ENCODE data around the gene WTIP. TPM values are rescaled to one million over a fixed set of nuclear protein-coding genes. Genes with fewer than 3 reads are reported as not detected.

WTIP gene
- total RNA-seq, 1 experiment from 2014 or later = 4.7 TPM

DNA sequence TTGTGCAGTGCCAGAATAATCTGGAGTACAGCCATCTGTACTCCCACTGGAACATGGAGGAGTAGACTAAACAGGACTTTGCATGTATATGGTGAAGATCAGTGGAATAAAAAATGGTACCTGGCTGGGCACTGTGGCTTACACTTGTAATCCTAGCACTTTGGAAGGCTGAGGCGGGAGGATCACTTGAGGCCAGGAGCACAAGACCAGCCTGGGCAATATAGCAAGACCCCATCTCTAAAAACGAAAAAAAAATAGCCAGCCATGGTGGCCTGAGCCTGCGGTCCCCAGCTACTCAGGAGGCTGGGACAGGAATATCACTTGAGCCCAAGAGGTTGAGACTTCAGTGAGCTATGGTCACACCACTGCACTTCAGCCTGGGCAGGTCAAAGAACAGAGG is 33.4 kb upstream of the WTIP start:
- no peak for DNase-seq (ENCODE audit: low spot score)
- ChIA-PET CTCF (interaction anchor here (0.7 kb wide), 1 partner anchor 653 kb away, joined by 9 read pairs; no protein-coding TSS in a partner anchor), POLR2A (ENCODE audit: low non-redundant PET) (no interaction called here)
- Histone ChIP-seq H3K27ac (ENCODE audit: low read depth, low read length, poor library complexity, severe bottlenecking) (no peak overlapping the region), H3K4me3 (ENCODE audit: low read depth, low read length, poor library complexity, severe bottlenecking) (no peak overlapping the region), H3K27me3 (replicated peaks; ENCODE audit: insufficient read depth, low read depth, low read length, poor library complexity) (no peaks in the 10 kb centered on the region), H3K9me3 (ENCODE audit: low read depth, low read length, poor library complexity, severe bottlenecking) (no peaks in the 10 kb centered on the region), H3K36me3 (ENCODE audit: insufficient read depth, low read length, poor library complexity, severe bottlenecking) (peaks cover 93% of the 10 kb centered on the region), H3K4me1 (ENCODE audit: insufficient read depth, low read length, poor library complexity, severe bottlenecking) (no peaks in the 10 kb centered on the region)
- intact Hi-C loops (cut with micrococcal nuclease; ENCODE audit: unreplicated experiment) = no loop called here
- TF ChIP-seq EZH2 (IDR thresholded peaks at IDR 0.05; ENCODE audit: borderline replicate concordance, low read depth, low read length, poor library complexity, severe bottlenecking) = no peak
- TF ChIP-seq, protein P1, sequence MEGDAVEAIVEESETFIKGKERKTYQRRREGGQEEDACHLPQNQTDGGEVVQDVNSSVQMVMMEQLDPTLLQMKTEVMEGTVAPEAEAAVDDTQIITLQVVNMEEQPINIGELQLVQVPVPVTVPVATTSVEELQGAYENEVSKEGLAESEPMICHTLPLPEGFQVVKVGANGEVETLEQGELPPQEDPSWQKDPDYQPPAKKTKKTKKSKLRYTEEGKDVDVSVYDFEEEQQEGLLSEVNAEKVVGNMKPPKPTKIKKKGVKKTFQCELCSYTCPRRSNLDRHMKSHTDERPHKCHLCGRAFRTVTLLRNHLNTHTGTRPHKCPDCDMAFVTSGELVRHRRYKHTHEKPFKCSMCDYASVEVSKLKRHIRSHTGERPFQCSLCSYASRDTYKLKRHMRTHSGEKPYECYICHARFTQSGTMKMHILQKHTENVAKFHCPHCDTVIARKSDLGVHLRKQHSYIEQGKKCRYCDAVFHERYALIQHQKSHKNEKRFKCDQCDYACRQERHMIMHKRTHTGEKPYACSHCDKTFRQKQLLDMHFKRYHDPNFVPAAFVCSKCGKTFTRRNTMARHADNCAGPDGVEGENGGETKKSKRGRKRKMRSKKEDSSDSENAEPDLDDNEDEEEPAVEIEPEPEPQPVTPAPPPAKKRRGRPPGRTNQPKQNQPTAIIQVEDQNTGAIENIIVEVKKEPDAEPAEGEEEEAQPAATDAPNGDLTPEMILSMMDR (conservative IDR thresholded peaks at IDR 0.05; ENCODE audit: low read depth, low read length) = no peak
- no TSS peak for BruUV-seq (replicated peaks)

DNA sequence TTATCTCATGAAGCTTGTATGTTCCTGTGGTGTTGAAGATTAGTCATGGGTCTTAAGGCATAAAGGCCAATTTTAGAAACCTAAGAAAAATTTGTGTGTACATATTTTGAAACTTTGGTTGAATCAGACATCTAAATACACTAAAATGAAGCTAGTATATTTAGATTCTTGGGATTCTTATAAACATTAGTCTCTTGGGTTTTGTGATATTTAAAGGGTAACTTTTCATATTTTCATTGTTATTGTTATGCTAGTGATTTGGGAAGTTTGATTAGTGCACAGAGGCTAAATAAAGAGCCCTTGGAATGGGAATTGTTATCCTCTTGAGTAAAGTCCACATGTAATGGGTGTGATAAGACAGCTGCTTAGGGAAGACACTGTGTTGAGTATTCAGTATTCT is 28.8 kb upstream of the WTIP start:
- H3K27ac ChIP-seq (ENCODE audit: low read depth, low read length, poor library complexity, severe bottlenecking) = no peak overlapping the region
- POLR2A ChIA-PET (ENCODE audit: low non-redundant PET) = no interaction called here

DNA sequence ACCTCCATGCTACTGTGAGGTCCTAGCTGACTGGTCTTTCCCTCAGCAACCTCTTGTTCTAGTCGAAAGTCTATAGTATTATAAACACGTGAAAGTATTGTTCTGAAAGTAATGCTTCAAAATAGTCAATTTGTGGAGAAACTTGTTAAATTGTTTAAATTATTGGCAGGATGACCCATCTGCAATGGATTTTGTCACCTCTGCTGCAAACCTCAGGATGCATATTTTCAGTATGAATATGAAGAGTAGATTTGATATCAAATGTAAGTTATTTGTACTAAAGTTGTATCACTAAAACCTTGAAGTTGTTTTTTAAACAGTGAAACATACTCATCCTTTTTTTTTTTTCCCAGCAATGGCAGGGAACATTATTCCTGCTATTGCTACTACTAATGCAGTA is 27.5 kb upstream of the WTIP start:
- Histone ChIP-seq H3K4me3 (ENCODE audit: low read depth, low read length, poor library complexity, severe bottlenecking) (no peak overlapping the region), H3K9me3 (ENCODE audit: low read depth, low read length, poor library complexity, severe bottlenecking) (no peaks in the 10 kb centered on the region), H3K36me3 (ENCODE audit: insufficient read depth, low read length, poor library complexity, severe bottlenecking) (peaks cover 81% of the 10 kb centered on the region), H3K27ac (ENCODE audit: low read depth, low read length, poor library complexity, severe bottlenecking) (no peak overlapping the region), H3K4me1 (ENCODE audit: insufficient read depth, low read length, poor library complexity, severe bottlenecking) (no peaks in the 10 kb centered on the region), H3K27me3 (replicated peaks; ENCODE audit: insufficient read depth, low read depth, low read length, poor library complexity) (no peaks in the 10 kb centered on the region)
- POLR2A ChIA-PET (ENCODE audit: low non-redundant PET) = no interaction called here
- no TSS peak for BruUV-seq (replicated peaks)
- DNase-seq (ENCODE audit: low spot score) = no peak
- TF ChIP-seq EZH2 (IDR thresholded peaks at IDR 0.05; ENCODE audit: borderline replicate concordance, low read depth, low read length, poor library complexity, severe bottlenecking) = no peak
- TF ChIP-seq, protein P1 (conservative IDR thresholded peaks at IDR 0.05; ENCODE audit: low read depth, low read length) = no peak
- CTCF ChIA-PET = no interaction called here
- intact Hi-C loops (cut with micrococcal nuclease; ENCODE audit: unreplicated experiment) = no loop called here

More for the DNA sequence above, 28.8 kb upstream of the WTIP start:
- Histone ChIP-seq H3K4me1 (ENCODE audit: insufficient read depth, low read length, poor library complexity, severe bottlenecking) (no peaks in the 10 kb centered on the region), H3K36me3 (ENCODE audit: insufficient read depth, low read length, poor library complexity, severe bottlenecking) (peaks cover 81% of the 10 kb centered on the region), H3K4me3 (ENCODE audit: low read depth, low read length, poor library complexity, severe bottlenecking) (no peak overlapping the region), H3K9me3 (ENCODE audit: low read depth, low read length, poor library complexity, severe bottlenecking) (no peaks in the 10 kb centered on the region), H3K27me3 (replicated peaks; ENCODE audit: insufficient read depth, low read depth, low read length, poor library complexity) (no peaks in the 10 kb centered on the region)
- DNase-seq (ENCODE audit: low spot score) = no peak
- no TSS peak for BruUV-seq (replicated peaks)
- intact Hi-C loops (cut with micrococcal nuclease; ENCODE audit: unreplicated experiment) = no loop called here
- no peak for TF ChIP-seq EZH2 (IDR thresholded peaks at IDR 0.05; ENCODE audit: borderline replicate concordance, low read depth, low read length, poor library complexity, severe bottlenecking)
- TF ChIP-seq, protein P1 (conservative IDR thresholded peaks at IDR 0.05; ENCODE audit: low read depth, low read length) = no peak
- CTCF ChIA-PET = no interaction called here

Measured in A673 (cell line).